Measurements from ENCODE around the gene GRIFIN.

Gene GRIFIN

GRCh38 chr7:2452643-2453270, 23.4 kb downstream of the GRIFIN start:
- DNase-seq, result no peak

GRCh38 chr7:2452074-2452507, 24.1 kb downstream of the GRIFIN start:
- DNase-seq, result peak; percentile 74

GRCh38 chr7:2451171-2452073, 24.8 kb downstream of the GRIFIN start:
- DNase-seq, result peak; percentile 94

GRCh38 chr7:2450198-2451107, 25.7 kb downstream of the GRIFIN start:
- no peak for DNase-seq

GRCh38 chr7:2446676-2447075, 29.5 kb downstream of the GRIFIN start:
- no peak for DNase-seq

- no peak for DNase-seq
These were observed 30.2 kb downstream of the GRIFIN start for GRCh38 chr7:2445898-2446555.

GRCh38 chr7:2445047-2445446, 31.2 kb downstream of the GRIFIN start:
- no peak for DNase-seq

- DNase-seq, result no peak
These were observed 31.7 kb downstream of the GRIFIN start for GRCh38 chr7:2444476-2444875.

- no peak for DNase-seq
These were observed 32.7 kb downstream of the GRIFIN start for GRCh38 chr7:2443491-2443890.

- no peak for DNase-seq
These were observed 34.7 kb downstream of the GRIFIN start for GRCh38 chr7:2441430-2442058.

- no peak for DNase-seq
These were observed 35.5 kb downstream of the GRIFIN start for GRCh38 chr7:2440608-2441245.

- no peak for DNase-seq
These were observed 37.4 kb downstream of the GRIFIN start for GRCh38 chr7:2438775-2439174.

GRCh38 chr7:2438186-2438585, 38.0 kb downstream of the GRIFIN start:
- DNase-seq, result no peak

- DNase-seq, result no peak
These were observed 38.6 kb downstream of the GRIFIN start for GRCh38 chr7:2437537-2438148.

- no peak for DNase-seq
These were observed 39.1 kb downstream of the GRIFIN start for GRCh38 chr7:2437136-2437535.

- DNase-seq, result no peak
These were observed 39.7 kb downstream of the GRIFIN start for GRCh38 chr7:2436341-2437104.

GRCh38 chr7:2435146-2435545, 41.1 kb downstream of the GRIFIN start:
- DNase-seq, result no peak

- DNase-seq, result no peak
These were observed 42.3 kb downstream of the GRIFIN start for GRCh38 chr7:2433713-2434550.
